Frontal cortex (tissue), 4 donors: ENCODE measurements around the gene SNTG2. TPM values are rescaled to one million over a fixed set of nuclear protein-coding genes. Genes with fewer than 3 reads are reported as not detected.
"Not testable (repeated sequence)": the region's sequence is repeated elsewhere in the genome, so short reads cannot be mapped to it uniquely, and the experiment has no call there.

Source experiments
- DNase-seq, 2 donors: peaks; one replicate each; pipeline ENCODE4 v3.0.0; 2012; ENCODE audit warnings: low spot score in 2 of 2
- FAIRE-seq: peaks from 2 replicates; lab custom pipeline; 2012; peaks lifted over from hg19 to GRCh38; lab: Jason Lieb, UNC
- total RNA-seq: library from RNA; depleted of rRNA; stranded (reverse); fragments of >200 nt; gene quantifications from one replicate; pipeline ENCODE4 v1.2.3, GENCODE V29; 2014
- donor health status: control.
- donor health status: control.
- donor health status: control.

Gene SNTG2
- total RNA-seq, 1 donor from 2014 or later, result 4.5 TPM

DNA sequence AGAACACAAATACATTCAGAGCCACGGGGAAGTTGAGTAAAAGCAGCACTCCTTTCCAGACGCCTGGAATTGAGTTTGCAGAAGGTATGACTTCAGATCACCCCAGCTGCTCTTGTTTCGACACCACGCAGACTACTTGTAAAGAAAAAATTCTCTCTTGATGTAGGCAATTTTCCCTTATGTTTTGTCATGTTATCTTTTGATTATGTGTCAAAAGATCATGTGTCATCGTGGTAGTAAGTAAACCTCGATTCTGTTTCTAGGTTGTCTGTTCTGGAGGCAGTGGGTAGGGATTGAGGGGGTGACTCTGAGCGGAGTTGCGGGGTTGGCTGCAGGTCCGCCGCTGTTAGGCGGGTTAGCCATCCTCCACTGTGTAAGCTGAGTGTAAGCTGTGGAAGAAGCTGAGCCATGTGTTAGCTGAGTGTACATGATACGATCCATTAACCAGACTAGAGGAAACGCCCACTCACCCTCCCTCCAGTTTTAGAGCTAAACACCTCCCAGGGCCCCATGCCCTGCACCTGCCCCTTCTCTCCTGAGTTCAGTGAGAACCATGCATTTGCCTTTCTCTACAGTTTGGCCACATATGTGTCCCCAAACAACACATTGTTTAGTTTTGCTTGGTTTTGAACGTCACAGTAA is 181.8 kb downstream of the SNTG2 start:
- DNase-seq, result no peak
- FAIRE-seq, result no peak

DNA sequence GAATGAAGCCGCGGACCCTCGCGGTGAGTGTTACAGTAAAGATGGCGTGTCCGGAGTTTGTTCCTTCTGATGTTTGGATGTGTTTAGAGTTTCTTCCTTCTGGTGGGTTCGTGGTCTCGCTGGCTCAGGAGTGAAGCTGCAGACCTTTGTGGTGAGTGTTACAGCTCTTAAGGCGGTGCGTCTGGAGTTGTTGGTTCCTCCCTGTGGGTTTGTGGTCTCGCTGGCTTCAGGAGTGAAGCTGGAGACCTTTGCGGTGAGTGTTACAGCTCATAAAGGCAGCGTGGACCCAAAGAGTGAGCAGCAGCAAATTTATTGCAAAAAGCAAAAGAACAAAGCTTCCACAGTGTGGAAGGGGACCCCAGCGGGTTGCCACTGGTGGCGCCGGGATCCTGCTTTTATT is 183.2 kb downstream of the SNTG2 start:
- FAIRE-seq, DNase-seq: not testable (repeated sequence)

DNA sequence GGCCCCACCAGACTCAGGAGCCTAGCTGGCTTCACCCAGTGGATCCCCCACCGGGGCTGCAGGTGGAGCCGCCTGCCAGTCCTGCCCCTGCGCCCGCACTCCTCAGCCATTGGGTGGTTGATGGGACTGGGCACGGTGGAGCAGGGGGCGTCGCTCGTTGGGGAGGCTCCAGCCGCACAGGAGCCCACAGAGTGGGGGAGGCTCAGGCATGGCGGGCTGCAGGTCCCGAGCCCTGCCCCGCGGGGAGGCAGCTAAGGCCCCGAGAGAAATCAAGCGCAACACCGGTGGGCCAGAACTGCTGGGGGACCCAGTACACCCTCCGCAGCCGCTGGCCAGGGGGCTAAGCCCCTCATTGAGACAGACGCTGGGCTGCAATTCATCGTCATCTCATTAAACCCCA is 184.0 kb downstream of the SNTG2 start:
- DNase-seq (no peak), FAIRE-seq (no peak)

DNA sequence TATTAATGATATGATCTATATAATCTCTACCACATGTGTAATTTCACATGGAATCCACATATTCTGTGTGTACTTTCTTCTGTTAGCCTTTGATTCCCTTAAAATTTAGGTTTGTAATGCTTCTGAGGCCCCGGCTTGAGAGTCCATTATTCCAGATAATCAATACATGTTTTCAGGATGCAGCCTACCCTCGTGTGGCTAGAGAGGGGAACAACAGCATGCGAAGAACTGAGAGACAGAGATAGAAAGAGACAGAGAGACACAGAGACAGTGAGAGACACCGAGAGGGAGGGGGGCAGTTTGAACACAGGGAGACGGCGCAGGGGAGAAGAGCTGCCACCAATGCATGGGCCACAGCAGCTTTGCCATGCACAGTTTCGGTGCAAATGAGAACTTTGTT is 185.4 kb downstream of the SNTG2 start:
- FAIRE-seq, result no peak
- DNase-seq, result no peak

DNA sequence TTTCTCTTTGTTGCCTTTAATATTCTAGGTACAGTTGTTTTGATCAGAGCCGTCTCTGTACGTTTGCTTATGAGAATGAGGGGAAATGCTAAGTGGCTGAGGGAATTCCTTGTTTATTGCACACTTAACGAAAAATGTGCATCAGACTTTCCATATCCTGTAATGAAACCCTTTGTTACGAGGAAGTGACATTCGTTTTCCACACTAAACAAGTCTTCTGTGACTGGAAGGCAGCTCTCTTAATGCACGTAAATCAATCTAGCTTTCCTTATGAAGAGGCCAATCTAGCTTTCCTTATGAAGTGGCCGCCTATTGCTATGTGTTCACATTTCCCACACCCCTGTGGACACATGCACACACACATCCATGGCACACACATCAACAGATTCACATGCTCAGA is 186.2 kb downstream of the SNTG2 start:
- no peak for DNase-seq

DNA sequence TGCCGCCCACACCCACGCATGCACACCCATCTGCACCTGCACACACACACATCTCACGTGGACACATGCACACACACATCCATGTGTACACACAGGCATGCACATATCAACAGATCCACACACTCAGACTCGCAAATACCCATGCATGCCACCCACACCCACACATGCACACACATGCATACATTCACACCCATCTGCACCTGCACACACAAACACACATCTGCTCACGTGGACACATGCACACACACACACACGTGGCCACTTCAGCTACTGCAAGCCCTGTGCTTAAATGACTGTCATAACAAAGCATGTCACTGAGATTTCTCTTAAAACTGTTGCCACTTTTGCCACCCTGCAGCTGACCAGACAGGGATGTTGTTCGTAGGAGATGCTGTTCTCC is 186.6 kb downstream of the SNTG2 start:
- FAIRE-seq (no peak), DNase-seq (no peak)

More for the DNA sequence above, 186.2 kb downstream of the SNTG2 start:
- no peak for FAIRE-seq

DNA sequence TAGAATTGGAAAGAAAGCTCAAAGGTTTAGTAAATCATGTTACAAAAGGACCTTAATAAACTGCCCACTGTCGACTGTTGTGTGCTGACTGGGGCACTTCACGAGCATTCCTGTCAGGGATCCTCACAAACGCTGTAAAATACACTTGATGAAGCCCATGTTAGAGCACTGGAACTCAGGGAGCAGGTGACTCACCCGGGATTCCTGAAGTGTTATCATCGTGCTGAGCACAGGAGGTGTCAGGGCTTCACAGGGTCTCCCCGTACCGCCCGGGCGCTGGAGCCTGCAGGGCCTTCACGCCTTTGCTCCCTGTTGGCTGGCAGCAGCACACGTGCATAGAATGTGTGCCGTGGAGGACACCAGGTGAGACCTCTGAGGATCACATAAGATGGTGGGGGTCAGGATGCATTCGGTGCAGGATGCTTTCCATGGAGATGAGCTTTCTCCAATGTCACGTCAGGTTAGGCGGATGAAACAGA is 187.3 kb downstream of the SNTG2 start:
- DNase-seq, result no peak

DNA sequence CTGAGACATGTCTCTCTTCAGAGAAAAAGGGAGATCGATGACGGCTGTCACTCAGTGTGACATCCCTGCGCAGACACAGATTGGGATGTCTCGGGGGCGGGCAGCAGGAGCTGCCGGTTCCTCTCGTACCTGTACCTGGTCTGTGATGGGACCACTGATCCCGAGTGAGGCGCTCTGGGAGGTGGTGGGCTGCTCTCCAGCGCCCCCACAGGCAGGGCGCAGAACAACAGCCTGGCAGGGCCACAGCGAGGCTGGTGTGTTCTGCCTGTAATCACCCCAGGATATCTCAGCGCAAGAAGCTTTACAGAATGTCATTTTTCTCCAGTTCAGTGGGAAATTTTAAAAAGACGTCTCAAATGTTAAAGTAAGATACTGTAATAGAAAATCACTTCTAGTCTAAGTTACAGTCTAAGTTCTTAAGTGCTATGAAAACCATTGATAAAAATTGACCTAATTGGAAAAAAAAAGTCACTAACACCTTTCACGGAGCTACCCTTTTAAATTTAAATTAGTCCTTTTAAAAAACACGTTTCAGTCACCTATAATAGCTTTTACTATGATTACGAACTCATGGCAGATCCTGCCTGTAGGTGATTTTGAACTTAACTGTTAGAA is 189.8 kb downstream of the SNTG2 start:
- FAIRE-seq, result no peak
- no peak for DNase-seq

More for the DNA sequence above, 187.3 kb downstream of the SNTG2 start:
- no peak for FAIRE-seq

DNA sequence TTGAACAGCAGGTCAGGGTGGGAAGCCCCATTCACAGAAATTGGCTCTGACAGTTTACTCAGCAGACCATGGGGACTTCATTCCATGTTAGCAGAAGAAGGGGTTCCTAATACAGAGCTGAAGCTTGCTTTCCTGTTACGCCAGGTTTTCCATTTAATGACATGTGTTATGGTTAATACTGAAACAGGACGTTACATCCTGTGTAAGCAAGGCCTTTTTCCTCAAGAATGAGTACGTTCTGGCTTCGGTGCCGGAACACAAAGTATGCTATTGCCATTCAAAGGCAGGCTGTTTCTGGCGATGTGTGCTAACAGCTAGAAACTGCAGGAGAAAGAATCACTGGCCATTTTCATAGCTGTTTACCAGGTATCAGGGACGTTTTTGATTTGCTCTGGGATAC is 190.4 kb downstream of the SNTG2 start:
- no peak for DNase-seq
- FAIRE-seq, result no peak

DNA sequence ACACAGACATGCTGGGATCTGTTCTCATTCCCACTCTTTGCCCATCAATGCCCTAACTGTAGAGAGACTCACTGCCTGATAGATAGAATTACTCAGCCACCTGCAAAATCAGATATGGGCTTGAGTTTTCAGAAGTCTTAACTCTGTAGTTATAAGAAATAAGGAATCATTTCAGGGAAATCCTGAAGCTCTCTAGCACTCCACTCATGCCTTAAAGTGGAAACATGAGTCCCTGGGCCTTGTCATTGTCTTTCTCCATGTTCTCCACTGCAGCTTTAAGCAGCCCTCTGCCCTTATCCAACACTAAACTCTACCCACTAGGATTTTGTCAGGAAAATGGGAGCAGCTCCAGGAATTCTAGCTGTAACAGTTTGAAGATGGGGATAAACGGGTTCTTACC is 192.5 kb downstream of the SNTG2 start:
- FAIRE-seq (no peak), DNase-seq (no peak)

DNA sequence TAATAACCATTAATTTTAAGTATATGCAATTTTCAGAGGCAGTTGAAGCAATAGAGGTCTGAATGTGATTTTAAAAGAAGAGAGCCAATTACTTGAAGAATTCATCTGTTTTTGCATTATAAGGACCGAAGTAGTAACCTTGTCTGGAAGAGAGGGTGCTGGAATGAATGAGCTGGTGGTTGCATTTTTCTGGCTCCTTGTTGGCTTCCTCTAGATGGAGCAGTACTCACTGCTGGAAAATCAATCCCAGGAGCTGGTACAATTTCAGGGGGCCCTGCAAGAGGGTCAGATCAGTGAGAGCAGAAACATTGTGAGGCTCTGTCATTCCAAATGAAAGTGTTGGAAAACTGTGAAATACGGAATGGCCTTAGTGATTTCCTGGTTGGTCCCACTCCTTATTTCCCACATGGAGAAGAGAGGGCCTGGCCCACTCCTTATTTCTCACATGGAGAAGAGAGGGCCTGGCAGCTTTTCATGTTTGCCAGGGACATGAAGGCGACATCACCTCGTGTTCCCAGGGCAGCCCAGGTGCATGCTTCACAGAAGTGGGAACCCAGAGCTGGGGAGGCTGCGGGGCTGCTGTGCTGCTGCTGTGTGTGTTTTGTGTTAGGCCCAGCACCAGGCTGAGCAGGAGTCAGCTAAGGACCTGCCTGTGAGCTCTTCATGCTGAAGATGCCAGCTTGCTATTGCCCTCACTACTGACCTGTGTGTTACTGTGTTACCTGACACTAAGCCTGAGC is 197.4 kb downstream of the SNTG2 start:
- FAIRE-seq (no peak), DNase-seq (no peak)

DNA sequence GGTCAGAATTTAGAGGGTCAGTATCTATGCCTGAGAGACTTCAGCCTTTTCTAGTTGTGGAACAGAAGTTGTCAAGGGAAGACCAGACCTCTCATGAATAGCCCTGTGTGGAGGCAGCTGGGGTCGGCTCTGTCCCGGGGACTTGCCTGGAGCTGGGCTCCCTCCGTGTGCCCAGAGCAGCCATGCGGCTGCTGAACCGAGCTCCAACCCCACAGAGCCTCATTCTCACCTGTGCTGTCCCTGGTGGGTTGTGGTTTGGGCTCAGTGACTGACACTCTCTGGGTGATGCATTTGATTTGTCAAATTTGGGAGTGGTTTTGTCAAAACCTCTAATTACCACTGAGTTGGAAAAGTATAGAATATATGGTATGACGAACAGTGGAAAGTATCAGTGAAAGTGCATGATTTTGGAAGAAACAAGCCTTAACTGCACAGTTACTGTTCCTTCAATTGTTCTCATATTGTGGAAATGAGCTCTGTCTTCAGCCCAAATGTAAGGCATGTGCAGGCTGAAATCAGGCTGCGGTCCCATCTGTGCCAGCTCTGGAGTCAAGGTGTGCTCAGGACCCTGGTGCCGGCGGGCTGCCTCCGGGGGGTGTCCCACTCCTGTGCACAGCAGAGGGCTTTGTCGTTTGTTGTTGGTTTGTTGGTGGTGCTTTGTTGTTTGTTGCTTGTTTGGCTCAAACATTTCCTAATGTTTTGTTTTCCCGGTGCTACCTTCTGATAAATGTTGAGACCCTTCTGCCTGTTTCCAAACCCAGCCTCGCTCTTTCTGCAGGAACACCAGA is 200.3 kb downstream of the SNTG2 start:
- FAIRE-seq (no peak), DNase-seq (no peak)

DNA sequence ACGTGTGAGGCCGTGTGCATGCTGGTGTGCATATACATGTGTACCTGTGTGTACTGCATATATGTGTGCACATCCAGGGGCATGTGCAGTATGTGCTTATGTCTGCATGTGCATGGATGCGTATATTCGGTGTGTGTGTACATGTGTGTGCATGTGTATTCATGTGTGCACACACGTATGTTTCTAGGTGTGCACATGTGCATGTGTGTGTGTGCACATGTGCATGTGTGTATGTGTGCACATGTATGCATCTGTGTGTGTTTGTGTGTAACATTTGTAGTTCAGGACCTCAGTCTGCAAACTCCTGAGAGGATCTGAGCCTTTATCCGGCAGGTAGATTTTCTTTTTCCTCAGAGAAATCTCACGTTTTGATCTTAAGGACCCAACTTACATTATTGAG is 201.7 kb downstream of the SNTG2 start:
- no peak for FAIRE-seq
- no peak for DNase-seq

DNA sequence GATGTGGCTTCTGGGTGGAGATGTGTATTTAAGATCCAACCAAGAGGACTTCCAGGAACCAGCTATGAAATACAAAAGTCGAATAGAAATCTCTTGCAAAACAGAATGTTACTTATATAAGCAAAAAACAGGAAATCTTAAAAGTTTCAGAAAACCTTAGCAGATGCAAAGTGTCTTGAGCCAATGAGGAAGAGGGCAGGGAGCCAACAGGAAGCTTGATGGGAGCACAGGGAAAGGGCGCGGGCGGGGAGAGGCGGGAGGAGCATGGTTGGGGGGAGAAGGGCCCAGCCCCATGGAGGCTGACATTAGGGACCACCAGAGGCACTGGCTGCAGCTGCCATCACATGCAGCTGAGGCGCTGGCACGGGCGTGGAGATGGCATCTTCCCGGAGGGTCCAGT is 203.3 kb downstream of the SNTG2 start:
- no peak for FAIRE-seq
- no peak for DNase-seq

DNA sequence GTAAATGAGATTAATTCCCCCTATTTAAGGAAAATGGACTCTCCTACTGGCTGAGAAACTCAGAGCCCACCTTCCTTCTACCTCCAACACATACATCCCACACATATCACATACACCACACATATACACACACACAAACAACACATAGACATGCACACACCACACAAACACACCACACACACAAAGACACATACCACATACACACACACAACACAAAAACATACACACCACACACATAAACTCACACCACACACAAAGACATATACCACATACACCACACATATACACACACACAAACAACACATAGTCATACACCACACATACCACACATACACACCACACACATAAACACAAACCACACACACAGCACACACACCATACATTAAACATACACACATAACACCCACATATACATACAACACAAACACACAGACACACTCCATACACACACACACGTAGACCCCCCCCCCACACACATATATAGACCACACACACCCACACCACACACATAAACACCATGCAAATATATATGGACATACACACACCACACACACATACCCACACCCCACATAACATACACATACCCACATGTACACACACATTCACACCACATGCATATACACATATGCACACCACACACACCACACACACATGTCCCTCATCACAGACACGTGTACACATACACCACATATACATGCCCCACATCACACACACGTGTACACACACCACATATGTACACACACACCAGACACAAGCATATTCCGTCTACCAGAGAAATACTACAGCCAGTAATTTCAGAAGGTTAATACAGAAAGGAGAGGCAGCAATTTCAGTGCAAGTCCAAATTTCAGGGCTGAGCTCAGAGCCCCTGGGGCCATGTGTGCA is 204.3 kb downstream of the SNTG2 start:
- DNase-seq (no peak), FAIRE-seq (no peak)

DNA sequence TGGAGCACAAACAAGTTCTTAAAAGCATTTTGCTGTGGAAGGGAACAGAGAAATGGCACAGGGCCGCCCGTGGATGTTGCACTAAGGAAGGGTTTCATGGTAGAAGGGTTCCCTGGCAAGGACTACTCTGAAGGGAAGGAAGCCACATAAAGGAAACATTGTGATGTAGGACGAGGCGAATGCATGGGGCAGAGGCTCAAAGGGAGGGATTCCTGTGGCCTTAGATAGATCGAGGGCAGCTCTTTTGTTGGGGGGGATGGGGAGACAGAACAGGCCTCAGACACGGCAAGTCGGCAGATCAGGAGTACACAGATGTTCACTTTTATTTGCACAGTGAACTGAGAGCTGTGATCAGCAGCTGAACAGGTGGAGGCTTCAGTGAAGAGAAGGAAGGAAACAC is 205.4 kb downstream of the SNTG2 start:
- FAIRE-seq, result no peak
- no peak for DNase-seq

DNA sequence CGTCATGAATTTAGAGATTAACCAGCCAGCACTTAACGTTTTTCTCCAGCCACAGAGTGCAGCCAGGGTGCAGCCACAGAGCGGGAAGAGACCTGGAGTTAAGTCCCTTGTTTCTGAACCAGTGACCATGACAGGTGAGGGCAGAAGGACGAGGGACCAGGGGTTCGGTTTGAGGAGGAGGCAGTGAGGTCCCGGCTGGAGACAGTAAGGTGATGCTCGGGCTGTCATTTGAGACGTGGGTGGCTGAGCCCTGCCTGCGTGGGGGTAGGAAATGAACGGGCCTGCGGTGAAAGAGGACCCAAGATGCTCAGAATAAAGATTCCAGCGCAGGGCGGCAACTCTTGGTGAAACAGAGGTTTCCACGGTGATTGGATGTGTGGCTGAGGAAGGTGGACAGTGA is 205.9 kb downstream of the SNTG2 start:
- DNase-seq, result no peak
- FAIRE-seq, result no peak

DNA sequence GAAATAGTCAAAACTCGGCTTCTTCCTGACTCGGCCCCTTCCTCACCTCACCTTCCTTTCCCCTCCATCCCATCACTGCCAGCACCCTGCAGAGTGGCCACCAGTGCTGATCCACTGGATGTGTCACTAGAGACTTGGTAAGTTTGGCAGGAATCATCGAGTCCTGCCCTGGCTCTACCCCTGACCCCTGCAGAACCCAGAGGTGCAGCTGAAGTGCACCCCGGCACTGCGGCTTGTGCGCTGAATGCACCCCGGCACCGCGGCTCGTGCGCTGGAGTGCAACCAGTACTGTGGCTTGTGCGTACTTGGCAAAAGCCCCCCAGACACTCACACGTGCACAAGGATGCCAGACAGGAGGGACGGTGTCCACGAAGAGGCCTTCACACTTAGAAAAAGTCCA is 206.5 kb downstream of the SNTG2 start:
- no peak for FAIRE-seq

DNA sequence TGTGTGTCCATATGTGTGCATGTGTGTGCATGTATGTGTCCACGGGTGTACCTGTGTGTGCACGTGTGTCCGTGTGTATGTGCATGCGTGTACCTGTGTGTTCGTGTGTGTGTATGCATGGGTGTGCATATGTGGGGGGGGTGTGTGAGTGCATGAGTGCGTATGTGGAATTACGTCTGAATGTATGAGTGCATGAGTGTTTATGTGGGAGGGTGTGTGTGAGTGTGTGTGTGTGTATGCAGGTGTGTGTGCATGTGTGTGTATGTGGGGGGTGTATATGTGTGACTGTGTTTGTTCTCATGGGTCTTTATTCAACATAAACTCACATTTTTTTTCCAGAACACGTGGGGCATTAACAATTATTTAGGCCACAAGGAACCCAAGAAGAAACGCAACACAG is 208.4 kb downstream of the SNTG2 start:
- no peak for DNase-seq
- FAIRE-seq, result no peak

More for the DNA sequence above, 206.5 kb downstream of the SNTG2 start:
- no peak for DNase-seq
